Myocyte (in vitro differentiated cells): ENCODE measurements around the gene CAMTA2. TPM values are rescaled to one million over a fixed set of nuclear protein-coding genes. Genes with fewer than 3 reads are reported as not detected.

ENCODE experiments used
- DNase-seq: peaks from one replicate; pipeline ENCODE4 v3.0.0-alpha.2; 2012; ENCODE audit warnings: low read depth
- total RNA-seq: library from RNA; depleted of rRNA; stranded (reverse); fragments of >200 nt; gene quantifications from 2 replicates; pipeline ENCODE4 v1.2.3, GENCODE V29; 2014

CAMTA2 gene
- total RNA-seq, 1 donor from 2014 or later = 23.8 TPM

GRCh38 chr17:4968486-4969046, 18.9 kb downstream of the CAMTA2 start:
- DNase-seq = peak; percentile 44

GRCh38 chr17:4967539-4968485, 19.7 kb downstream of the CAMTA2 start, which contains the start of gene SPAG7:
TSS of gene SPAG7 (minus strand) at chr17:4967817. CDS start at chr17:4967804, 13 bp downstream.
- peak; percentile 96 for DNase-seq

- DNase-seq = peak; percentile 100
These were observed 20.5 kb downstream of the CAMTA2 start for GRCh38 chr17:4966844-4967538.

GRCh38 chr17:4965311-4965986, 22.0 kb downstream of the CAMTA2 start:
- DNase-seq = no peak

GRCh38 chr17:4960279-4960922, 27.1 kb downstream of the CAMTA2 start:
- DNase-seq = no peak

- peak; percentile 78 for DNase-seq
These were observed 28.1 kb downstream of the CAMTA2 start for GRCh38 chr17:4959261-4959965.

- peak; percentile 28 for DNase-seq
These were observed 29.4 kb downstream of the CAMTA2 start for GRCh38 chr17:4958102-4958501.

- no peak for DNase-seq
These were observed 30.9 kb downstream of the CAMTA2 start for GRCh38 chr17:4956493-4957061.

GRCh38 chr17:4955091-4955490, 32.4 kb downstream of the CAMTA2 start:
- DNase-seq = no peak

- peak; percentile 97 for DNase-seq
These were observed 34.0 kb downstream of the CAMTA2 start for GRCh38 chr17:4953451-4953961.

GRCh38 chr17:4951486-4951885, 36.0 kb downstream of the CAMTA2 start:
- DNase-seq = peak; percentile 85

- DNase-seq = peak; percentile 65
These were observed 36.7 kb downstream of the CAMTA2 start, which contains the start of gene ENO3 for GRCh38 chr17:4950746-4951204. TSS of gene ENO3 (plus strand) at chr17:4951119. CDS start at chr17:4951830, 711 bp downstream.

GRCh38 chr17:4950075-4950745, 37.3 kb downstream of the CAMTA2 start:
- peak; percentile 44 for DNase-seq

- DNase-seq = peak; percentile 92
These were observed 38.0 kb downstream of the CAMTA2 start for GRCh38 chr17:4949321-4950074.

- DNase-seq = peak; percentile 88
These were observed 38.5 kb downstream of the CAMTA2 start for GRCh38 chr17:4948931-4949320.

GRCh38 chr17:4948166-4948930, 39.1 kb downstream of the CAMTA2 start, which contains the start of gene PFN1:
TSS of gene PFN1 (minus strand) at chr17:4948530. CDS start at chr17:4948394, 136 bp downstream.
- peak; percentile 89 for DNase-seq
